ENCODE data around the gene TXNIP.
"Not testable (repeated sequence)": the region's sequence is repeated elsewhere in the genome, so short reads cannot be mapped to it uniquely, and the experiment has no call there.

Gene TXNIP, protein sequence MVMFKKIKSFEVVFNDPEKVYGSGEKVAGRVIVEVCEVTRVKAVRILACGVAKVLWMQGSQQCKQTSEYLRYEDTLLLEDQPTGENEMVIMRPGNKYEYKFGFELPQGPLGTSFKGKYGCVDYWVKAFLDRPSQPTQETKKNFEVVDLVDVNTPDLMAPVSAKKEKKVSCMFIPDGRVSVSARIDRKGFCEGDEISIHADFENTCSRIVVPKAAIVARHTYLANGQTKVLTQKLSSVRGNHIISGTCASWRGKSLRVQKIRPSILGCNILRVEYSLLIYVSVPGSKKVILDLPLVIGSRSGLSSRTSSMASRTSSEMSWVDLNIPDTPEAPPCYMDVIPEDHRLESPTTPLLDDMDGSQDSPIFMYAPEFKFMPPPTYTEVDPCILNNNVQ

GRCh38 chr1:145996433-145997015 is at the start of gene TXNIP:
Gene TXNIP (minus strand): TSS chr1:145996579. CDS start chr1:145996266, 313 bp downstream.
- FAIRE-seq: no peak

DNA sequence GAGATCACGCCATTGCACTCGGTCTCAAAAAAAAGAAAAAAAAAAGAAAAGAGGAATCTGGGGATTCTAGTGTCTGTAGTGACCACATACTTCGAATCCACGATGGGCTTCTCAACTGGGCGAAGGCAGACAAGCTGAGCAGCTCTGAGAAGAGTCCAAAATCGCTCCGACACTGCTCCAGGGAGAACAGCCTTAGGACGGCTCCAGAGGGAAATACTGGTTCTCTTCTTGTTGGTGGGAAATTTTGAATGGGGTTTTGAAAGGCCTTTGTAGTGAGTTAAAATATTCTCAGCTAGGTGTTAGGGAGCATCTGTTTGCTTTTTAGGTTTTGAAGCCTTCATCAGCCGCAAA is 43.4 kb upstream of the TXNIP start:
- FAIRE-seq: no peak

DNA sequence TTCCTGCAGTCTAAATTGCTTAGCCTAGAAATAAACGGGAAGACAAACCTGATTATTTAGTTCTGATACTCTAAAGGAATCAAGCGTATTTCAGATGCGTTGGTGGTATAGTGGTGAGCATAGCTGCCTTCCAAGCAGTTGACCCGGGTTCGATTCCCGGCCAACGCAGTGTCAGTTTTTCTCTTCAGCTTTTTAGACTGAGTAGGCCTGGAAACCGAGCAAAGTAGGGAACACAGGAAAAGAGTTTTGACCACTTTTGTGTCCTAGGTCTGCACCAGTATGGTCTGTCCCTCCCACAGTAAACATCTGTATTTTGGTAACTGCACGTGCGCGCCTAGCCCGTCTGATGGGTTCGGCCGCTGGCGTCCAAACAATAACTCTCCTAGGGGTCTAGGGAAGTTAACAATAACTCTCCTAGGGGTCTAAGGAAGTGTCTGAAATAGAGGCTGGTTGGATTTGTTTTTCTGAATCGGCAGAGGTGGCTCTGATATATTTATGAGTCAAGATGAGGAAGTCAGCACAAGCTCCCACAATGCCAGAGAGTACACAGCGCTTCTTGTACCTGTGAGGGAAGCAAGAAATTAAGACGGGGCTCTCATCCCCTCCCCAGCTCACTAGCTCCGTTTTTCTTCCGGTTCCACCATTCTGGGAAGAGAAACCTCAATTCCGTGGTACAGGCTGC is 40.7 kb upstream of the TXNIP start:
- FAIRE-seq: no peak

GRCh38 chr1:146036241-146036964 is 40.0 kb upstream of the TXNIP start:
- no peak for FAIRE-seq

DNA sequence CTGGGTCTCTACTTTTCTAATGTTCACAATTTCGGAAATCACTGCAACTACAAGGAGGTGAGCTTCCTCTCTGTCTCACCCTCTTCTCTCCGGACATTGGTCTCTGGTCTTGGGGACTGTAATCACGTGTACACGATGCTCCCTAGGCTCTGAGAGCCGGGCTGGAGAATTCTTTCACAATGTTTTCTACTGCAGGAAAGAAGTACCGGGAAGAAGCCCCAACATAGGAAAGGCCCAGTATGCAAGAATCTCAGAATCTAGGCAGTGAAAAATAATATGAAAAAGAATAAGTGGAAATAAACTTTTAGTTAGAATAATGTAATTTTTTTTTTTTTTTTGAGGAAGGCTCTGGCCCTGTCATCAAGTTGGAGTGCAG is 38.7 kb upstream of the TXNIP start:
- FAIRE-seq: no peak

DNA sequence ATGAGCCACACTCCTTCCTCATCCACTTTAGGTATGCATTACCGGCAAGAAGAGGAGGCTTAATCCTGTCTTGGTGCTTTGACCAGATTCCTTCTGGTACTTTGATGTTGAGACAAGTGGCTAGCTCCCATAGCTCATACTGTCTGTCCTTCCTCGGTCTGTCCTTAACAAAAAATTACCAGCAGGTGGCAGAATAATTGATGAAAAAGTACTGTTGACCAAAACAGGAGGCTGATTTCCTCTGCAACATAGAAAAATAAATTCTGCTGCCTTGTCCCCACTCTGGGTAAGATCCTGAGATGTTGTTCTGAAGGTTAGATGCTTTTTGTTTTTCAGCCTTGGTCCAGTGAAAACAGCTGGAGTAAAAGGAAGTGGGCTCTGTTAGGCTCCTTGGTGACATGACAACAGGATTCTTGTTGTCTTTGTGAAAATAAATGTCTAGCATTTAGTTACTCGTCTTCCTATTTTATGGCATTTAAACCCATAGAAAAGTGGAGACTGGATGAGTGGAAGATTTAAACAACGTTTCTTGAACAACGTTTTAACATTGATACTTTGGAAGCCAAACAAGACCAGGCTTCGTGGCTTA is 36.3 kb upstream of the TXNIP start:
- no peak for FAIRE-seq

GRCh38 chr1:146031476-146031875 is 35.1 kb upstream of the TXNIP start:
- no peak for FAIRE-seq

- FAIRE-seq: no peak
These were observed 32.7 kb upstream of the TXNIP start for GRCh38 chr1:146029117-146029516.

DNA sequence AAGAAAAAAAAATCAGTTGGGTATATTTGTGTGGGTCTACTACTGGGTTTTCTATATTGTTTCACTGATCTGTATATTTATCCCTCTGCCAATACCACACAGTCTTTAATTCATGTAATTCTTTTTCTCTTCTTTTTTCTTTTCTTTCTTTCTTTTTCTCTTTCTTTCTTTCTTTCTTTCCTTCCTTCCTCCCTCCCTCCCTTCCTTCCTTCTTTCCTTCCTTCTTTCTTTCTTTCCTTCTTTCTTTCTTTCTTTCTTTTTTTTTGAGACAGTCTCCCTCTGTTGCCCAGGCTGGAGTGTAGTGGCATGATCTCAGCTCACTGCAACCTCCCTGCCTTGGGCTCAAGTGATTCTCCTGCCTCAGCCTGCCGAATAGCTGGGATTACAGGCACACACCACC is 30.3 kb upstream of the TXNIP start:
- not testable (repeated sequence) for FAIRE-seq

- FAIRE-seq: not testable (repeated sequence)
These were observed 29.6 kb upstream of the TXNIP start for GRCh38 chr1:146025787-146026495.

DNA sequence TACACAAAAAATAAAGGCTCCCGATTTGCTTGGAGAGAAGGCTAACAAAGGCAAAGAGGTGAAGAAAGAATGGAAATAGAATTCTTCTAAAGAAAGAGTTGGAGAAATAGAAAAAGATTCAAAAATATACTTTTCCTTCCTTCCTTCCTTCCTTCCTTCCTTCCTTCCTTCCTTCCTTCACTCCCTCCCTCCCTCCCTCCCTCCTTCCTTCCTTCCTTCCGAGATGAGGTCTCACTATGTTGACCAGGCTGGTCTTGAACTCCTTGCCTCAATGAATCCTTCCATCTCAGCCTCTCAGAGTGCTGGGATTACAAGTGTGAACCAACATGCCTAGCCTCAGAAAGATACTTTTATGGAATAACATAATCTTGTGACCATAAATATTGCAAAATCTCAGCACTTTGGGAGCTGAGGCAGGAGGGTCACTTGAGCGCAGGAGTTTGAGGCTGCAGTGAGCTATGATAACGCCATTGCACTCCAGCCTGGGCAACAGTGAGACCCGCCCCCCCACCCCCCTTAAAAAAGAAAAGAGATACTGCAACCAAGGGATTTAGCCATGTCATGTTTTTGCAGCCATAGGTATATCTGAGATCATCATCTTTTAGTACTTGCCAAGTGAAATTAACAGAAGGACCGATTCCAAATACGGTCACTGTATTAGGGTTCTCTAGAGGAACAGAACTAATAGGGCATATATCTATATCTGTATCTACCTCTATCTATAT is 26.2 kb upstream of the TXNIP start:
- FAIRE-seq: no peak

DNA sequence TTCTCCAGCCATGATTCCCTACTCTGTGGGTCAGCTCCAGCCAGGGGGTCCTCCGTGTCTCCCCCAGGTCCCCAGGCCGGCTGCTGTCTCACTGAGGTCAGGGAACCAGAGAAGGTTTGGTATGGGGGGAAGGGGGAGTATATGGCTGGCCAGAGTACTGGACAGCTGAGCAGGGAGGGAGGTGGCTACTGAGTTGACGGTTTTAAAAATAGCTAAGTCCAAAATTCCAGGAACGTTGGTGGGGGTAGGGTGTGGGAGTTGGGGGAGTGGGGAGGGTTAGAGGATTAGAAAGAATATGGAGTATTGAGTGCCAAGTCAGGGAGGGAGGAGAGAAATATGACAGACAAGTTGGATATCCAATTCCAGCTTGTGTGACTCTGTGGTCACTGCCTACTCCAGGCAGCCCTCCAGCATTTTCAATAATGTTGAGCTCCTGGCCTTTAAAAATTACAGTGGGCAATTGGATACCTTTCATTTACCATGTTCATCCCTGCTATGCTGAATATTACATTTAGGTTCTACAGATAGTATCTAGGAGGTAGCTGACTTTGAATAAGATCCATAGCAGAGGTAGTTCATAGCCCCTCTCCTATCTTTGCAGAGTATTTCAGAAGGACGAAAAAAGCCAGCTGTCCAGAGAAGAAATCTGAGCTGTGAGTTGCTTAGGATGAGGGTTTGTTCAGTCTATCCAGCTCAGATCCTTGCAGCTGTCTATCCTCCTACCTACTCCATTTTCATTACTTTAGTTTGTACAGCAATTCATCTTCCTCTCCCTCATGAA is 25.4 kb upstream of the TXNIP start, which contains the start of gene HJV:
Gene HJV, minus strand, starts transcription at position 114 of the 781 bp plus-strand sequence. CDS start 1,504 bp downstream, outside the sequence.
- no peak for FAIRE-seq

GRCh38 chr1:146021050-146021445 is 24.7 kb upstream of the TXNIP start:
- no peak for FAIRE-seq

- no peak for FAIRE-seq
These were observed 24.0 kb upstream of the TXNIP start for GRCh38 chr1:146020058-146021049.

DNA sequence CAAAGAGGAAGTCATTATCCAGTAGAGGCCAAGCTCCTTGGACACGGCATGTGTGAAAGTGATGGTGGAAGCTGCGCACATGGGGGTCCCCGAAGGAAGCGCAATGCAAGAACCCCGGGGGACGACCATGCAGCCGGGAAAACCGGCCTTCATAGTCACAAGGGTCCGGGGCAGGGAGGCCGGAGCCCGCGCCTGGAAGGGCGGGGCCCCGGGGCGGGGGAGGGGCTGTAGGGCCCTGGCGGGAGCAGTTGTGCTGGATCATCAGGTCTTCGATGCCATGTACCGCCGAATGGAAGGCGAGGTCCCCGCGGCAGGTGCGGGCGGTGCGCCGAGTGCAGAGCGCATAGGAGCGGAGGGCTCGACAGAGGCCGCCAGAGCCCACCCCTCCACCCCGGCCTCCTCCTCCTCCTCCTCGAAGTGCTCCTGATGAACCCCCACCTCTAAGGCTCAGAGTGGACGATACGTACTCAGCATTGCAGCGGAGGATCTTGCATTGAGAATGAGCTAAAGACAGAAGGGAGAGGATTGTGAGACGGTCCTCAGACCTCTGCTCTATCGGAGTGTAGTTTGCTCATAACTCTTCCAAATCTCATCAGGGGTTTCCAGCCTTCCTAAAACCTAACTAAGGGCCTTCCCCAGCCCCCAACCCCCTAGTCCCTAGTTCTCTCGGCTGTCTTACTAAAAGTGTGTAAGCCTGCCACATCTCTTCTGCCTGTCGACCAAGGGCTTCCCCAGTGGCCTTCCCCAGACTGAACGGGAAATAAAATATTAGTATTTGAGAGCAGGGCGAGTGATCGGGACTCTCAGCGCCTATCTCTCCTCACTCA is 23.1 kb upstream of the TXNIP start:
- FAIRE-seq: no peak

- no peak for FAIRE-seq
These were observed 20.5 kb upstream of the TXNIP start for GRCh38 chr1:146016891-146017290.

DNA sequence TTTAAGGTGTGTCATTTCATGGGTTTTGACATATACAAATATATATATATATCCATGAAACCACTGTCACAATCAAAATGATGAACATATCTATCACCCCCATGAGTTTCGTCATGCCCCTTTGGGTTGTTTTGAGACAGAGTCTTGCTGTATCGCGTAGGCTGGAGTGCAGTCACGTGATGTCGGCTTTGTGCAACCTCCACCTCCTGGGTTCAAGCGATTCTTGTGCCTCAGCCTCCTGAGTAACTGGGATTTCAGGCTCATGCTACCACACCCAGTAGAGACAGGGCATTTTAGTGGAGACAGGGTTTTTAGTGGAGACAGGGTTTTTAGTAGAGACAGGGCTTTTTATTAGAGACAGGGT is 17.2 kb upstream of the TXNIP start:
- no peak for FAIRE-seq

All from colon (tissue), 2 donors.